Caco-2 (cell line): Measurements from ENCODE around the gene CDKN2B-AS1. TPM values are rescaled to one million over a fixed set of nuclear protein-coding genes. Genes with fewer than 3 reads are reported as not detected.

Experiments used
- BruUV-seq: library from RNA; stranded (reverse); fragments of 400-500 nt; replicated peaks from 2 replicates; lab custom pipeline; 2021; lab: Mats Ljungman, UMichigan
- CTCF ChIA-PET: fragments of 300-600 bp; sonication (Branson Sonifier 250); formaldehyde crosslinking; loops from one replicate; lab custom pipeline; 2022; ENCODE audit warnings: antibody characterized with exemption; lab: Charles Lee
- POLR2A ChIA-PET: fragments of 300-600 bp; sonication (Branson Sonifier 250); formaldehyde crosslinking; loops from one replicate; lab custom pipeline; 2022; ENCODE audit warnings: antibody characterized with exemption; lab: Charles Lee
- DNase-seq, 2 experiments: peaks; one replicate each; pipeline versions ENCODE4 v3.0.0 to v3.0.0-alpha.2; 2020 to 2022
- H3K27me3 ChIP-seq: replicated peaks from 2 replicates; pipeline ENCODE4 v1.6.0; 2011; ENCODE audit warnings: low read length; ENCODE audit not compliant: control insufficient read depth, insufficient read depth
- H3K36me3 ChIP-seq: 2 replicates; pipeline ENCODE4 v1.5.1; 2011; ENCODE audit warnings: low read length; ENCODE audit not compliant: control insufficient read depth, insufficient read depth
- H3K4me1 ChIP-seq: fragments of 250-450 bp; sonication (Bioruptor Pico); 2 replicates; pipeline ENCODE4 v1.5.1; 2020; ENCODE audit warnings: mild to moderate bottlenecking
- H3K4me3 ChIP-seq: 2 replicates; pipeline ENCODE4 v1.5.1; 2011; ENCODE audit warnings: low read depth, mild to moderate bottlenecking, control low read depth, low read length
- H3K9me3 ChIP-seq: fragments of 250-450 bp; sonication (Bioruptor Pico); 2 replicates; pipeline ENCODE4 v1.5.1; 2020; ENCODE audit warnings: mild to moderate bottlenecking, moderate library complexity
- H3K27ac Mint-ChIP-seq: one replicate; pipeline ENCODE4 v1.8.0; 2022; ENCODE audit warnings: mixed read lengths; ENCODE audit not compliant: unreplicated experiment
- H3K27me3 Mint-ChIP-seq: one replicate; pipeline ENCODE4 v1.8.0; 2022; ENCODE audit warnings: mixed read lengths; ENCODE audit not compliant: insufficient read depth, unreplicated experiment
- H3K36me3 Mint-ChIP-seq: one replicate; pipeline ENCODE4 v1.8.0; 2022; ENCODE audit warnings: mild to moderate bottlenecking, mixed read lengths; ENCODE audit not compliant: insufficient read depth, unreplicated experiment
- H3K4me1 Mint-ChIP-seq: one replicate; pipeline ENCODE4 v1.8.0; 2022; ENCODE audit warnings: low read depth, mixed read lengths; ENCODE audit not compliant: unreplicated experiment
- H3K4me3 Mint-ChIP-seq: one replicate; pipeline ENCODE4 v1.8.0; 2022; ENCODE audit warnings: mild to moderate bottlenecking, moderate library complexity, mixed read lengths; ENCODE audit not compliant: unreplicated experiment
- H3K9me3 Mint-ChIP-seq: one replicate; pipeline ENCODE4 v1.8.0; 2022; ENCODE audit warnings: mixed read lengths; ENCODE audit not compliant: unreplicated experiment
- CTCF ChIP-seq, 2 experiments: fragments of 200-600 bp in 1 of 2; IDR thresholded peaks; 1 replicate in 1 of 2; 2 replicates in 1 of 2; pipeline versions ENCODE4 v1.5.1 to v1.8.0; 2011 to 2022; ENCODE audit warnings: antibody characterized with exemption in 1 of 2, control low read depth in 1 of 2, inconsistent platforms in 1 of 2, low read depth in 1 of 2, low read length in 1 of 2, mild to moderate bottlenecking in 1 of 2, moderate library complexity in 1 of 2; ENCODE audit not compliant: insufficient read depth in 1 of 2, severe bottlenecking in 1 of 2, unreplicated experiment in 1 of 2
- intact Hi-C: fragments of 100-400 bp; cut with micrococcal nuclease; formaldehyde crosslinking; loops from one replicate; pipeline ENCODE4 v1.10.0; 2022; ENCODE audit not compliant: unreplicated experiment
- total RNA-seq: library from RNA; stranded (reverse); gene quantifications from 2 replicates; pipeline ENCODE4 v1.2.3, GENCODE V29; 2022

The CDKN2B-AS1 gene
- total RNA-seq, 1 experiment from 2014 or later = 1.2 TPM

DNA sequence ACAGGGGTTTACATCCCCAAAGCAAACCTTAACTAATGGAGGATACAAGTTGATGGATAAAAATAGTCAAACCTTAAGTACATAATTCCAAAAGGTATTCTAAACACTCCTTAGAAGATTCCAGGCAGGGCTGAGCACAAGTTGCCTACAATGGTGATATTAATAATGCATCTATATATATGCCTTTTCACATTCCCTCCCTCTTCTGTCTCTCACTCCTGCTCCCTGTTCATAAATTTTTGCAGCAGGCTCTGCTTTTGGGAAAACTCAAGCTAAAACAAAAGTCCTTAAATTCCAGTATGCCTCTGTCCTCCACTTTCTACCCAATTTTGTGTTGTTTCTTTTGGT, 153.9 kb downstream of the CDKN2B-AS1 start:
- POLR2A ChIA-PET = no interaction called here
- intact Hi-C loops = no loop called here

DNA sequence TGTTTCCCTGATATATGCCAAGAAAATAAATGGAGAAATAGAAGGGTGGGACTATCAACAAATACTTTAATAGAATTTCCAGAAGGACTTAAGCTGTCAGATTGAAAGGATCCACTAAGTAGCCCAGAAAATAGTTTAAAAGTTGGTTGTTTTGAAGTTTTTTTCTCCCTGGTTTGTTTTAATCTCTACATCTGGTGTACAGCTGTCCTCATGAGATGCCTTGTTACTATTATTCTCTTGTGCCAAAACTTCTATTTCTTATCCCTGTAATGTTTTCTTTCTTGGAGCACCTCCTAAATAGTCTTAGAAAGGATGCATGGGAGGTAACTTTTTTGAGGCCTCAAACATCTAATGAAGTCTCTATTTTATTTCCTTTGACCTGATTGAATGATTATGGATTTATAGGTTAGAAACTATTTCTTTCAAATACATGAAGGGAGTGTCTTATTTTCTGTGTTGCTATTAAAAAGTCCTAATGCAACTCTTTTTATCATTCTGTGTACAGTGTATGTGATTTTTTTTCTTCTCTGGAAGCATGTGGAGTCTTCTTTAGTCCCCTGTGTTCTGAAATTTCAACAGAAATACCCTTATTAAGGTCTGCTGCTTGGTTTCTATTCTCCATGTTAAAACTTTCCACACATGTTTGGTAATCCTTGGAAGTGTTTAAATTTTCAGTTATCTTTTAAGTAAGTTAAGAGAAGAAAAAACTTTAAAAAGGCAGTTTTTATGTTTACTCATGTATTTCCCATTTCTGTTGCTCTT, 154.5 kb downstream of the CDKN2B-AS1 start:
- no peak overlapping the region for H3K4me3 Mint-ChIP-seq
- H3K27me3 Mint-ChIP-seq = peaks cover 4% of the 10 kb centered on the region
- H3K4me1 Mint-ChIP-seq = no peaks in the 10 kb centered on the region
- H3K36me3 Mint-ChIP-seq = no peaks in the 10 kb centered on the region
- DNase-seq = no peak
- Histone ChIP-seq H3K4me1 (peaks cover 7% of the 10 kb centered on the region; the same call in 1 of the 2 replicates), H3K36me3 (no peaks in the 10 kb centered on the region), H3K4me3 (no peak overlapping the region), H3K27me3 (no peaks in the 10 kb centered on the region), H3K9me3 (no peaks in the 10 kb centered on the region)
- intact Hi-C loops = no loop called here
- ChIA-PET CTCF (no interaction called here), POLR2A (no interaction called here)
- no peak overlapping the region for H3K27ac Mint-ChIP-seq
- H3K9me3 Mint-ChIP-seq = no peaks in the 10 kb centered on the region
- TF ChIP-seq CTCF (IDR thresholded peaks at IDR 0.05; ENCODE audit: insufficient read depth in 1 of 2, low read depth in 1 of 2, low read length in 1 of 2, severe bottlenecking in 1 of 2, unreplicated experiment in 1 of 2) = no peak
- BruUV-seq = no TSS peak

More for the DNA sequence above, 153.9 kb downstream of the CDKN2B-AS1 start:
- Mint-ChIP-seq H3K36me3 (no peaks in the 10 kb centered on the region), H3K27me3 (peaks cover 4% of the 10 kb centered on the region), H3K4me1 (no peaks in the 10 kb centered on the region), H3K4me3 (no peak overlapping the region), H3K9me3 (no peaks in the 10 kb centered on the region), H3K27ac (no peak overlapping the region)
- DNase-seq = no peak
- CTCF ChIA-PET = no interaction called here
- no peak for TF ChIP-seq CTCF (IDR thresholded peaks at IDR 0.05; ENCODE audit: insufficient read depth in 1 of 2, low read depth in 1 of 2, low read length in 1 of 2, severe bottlenecking in 1 of 2, unreplicated experiment in 1 of 2)
- H3K4me1 ChIP-seq = peaks cover 7% of the 10 kb centered on the region; the same call in 1 of the 2 replicates
- H3K36me3 ChIP-seq = no peaks in the 10 kb centered on the region
- H3K4me3 ChIP-seq = no peak overlapping the region
- no TSS peak for BruUV-seq
- no peaks in the 10 kb centered on the region for H3K27me3 ChIP-seq
- H3K9me3 ChIP-seq = no peaks in the 10 kb centered on the region

DNA sequence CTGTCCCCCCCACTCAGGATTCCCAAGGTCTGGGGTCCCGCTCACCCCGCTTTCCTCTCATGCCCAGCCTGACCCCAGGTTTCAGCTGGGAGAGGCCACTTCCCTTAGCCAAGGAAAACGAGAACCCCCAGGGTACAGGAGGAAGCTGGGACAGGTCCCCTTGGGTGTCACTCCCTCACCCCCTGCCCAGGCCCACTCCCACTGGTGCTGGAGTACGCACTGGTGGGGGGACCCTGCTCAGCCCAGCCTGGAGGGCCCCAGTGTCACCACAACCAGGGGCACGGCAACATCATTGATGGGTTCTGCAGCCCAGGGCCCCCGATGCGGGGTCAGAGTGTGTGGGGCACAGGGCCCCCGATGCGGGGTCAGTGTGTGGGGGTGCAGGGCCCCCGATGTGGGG, 159.5 kb downstream of the CDKN2B-AS1 start:
- H3K36me3 Mint-ChIP-seq = no peaks in the 10 kb centered on the region
- Histone ChIP-seq H3K9me3 (no peaks in the 10 kb centered on the region), H3K36me3 (no peaks in the 10 kb centered on the region), H3K4me1 (peaks cover 9% of the 10 kb centered on the region; the same call in 1 of the 2 replicates), H3K4me3 (no peak overlapping the region), H3K27me3 (no peaks in the 10 kb centered on the region)
- H3K9me3 Mint-ChIP-seq = no peaks in the 10 kb centered on the region
- POLR2A ChIA-PET = no interaction called here
- DNase-seq = no peak
- H3K4me3 Mint-ChIP-seq = no peak overlapping the region
- intact Hi-C loops = no loop called here
- peaks cover 4% of the 10 kb centered on the region for H3K27me3 Mint-ChIP-seq
- no peaks in the 10 kb centered on the region for H3K4me1 Mint-ChIP-seq
- TF ChIP-seq CTCF (IDR thresholded peaks at IDR 0.05; ENCODE audit: insufficient read depth in 1 of 2, low read depth in 1 of 2, low read length in 1 of 2, severe bottlenecking in 1 of 2, unreplicated experiment in 1 of 2) = no peak
- BruUV-seq = no TSS peak
- H3K27ac Mint-ChIP-seq = no peak overlapping the region
- CTCF ChIA-PET = no interaction called here
